NCI-H2081 (cell line): Measurements from ENCODE around the gene TOGARAM2.
"Not testable (repeated sequence)": the region's sequence is repeated elsewhere in the genome, so short reads cannot be mapped to it uniquely, and the experiment has no call there.

Source experiments
- DNase-seq, 2 experiments: peaks; one replicate each; lab custom pipeline; 2025; lab: John Stamatoyannopoulos, UW

TOGARAM2 gene

DNA sequence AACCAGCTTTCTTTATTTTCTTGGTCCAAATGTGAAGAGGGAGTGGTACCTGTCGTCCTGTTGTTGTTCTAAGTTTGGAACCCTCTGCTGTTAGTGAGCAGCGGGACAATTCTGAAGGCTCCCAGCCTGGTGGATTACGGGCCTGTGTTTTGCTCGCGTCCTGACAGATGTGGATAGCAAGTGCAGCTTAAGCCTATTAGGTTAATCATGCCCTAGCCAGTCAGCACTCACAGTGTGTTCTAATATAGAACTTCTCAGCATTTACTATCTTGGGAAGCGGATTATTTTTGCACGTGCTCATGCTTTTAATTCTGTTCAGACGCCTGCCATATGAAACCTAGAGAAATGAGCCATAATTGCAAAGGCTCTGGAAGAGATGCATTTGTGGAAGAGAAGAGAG is 93.3 kb downstream of the TOGARAM2 start, which contains the start of gene PCARE:
Gene PCARE, minus strand, starts transcription at position 113 of the 400 bp plus-strand sequence. CDS start 262 bp downstream, outside the sequence.
- DNase-seq, result no peak

DNA sequence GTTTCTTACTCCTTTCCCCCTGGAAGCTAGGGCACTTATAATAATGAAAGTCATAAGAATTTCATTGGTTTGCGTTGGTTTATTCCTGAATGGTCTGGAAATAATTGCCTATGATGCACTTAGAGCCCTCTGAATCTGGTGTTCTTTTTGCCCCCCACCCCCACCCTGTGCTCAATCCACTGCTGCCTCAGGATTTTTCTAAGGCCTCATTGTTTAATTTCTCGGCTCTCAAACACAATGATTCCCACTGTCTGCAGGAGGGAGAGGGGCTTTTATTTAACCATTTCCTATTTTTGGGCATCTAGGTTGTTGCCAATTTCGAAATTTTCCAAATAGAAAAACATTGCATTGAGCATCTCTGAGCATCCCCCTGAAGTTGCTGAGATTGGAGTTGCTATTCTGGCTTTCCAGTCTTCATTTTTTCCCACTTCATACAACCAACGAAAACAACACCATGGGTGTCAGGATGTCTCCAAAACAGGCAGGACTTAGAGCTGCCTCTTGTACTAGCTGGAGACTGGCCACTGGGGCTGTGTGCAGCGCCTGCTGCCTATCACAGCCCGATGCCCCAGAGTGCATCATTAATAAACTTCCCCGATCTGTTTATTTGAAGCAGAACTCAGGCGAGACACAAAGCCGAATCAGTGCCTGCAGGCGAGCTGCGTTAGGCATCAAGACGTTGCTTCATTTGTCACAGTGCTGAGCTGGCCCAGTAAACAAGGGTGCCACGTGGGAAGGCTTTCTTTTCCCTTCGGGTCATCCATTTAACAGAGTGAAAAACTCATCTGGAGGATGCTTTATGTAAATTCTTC is 95.0 kb downstream of the TOGARAM2 start:
- DNase-seq, result no peak

DNA sequence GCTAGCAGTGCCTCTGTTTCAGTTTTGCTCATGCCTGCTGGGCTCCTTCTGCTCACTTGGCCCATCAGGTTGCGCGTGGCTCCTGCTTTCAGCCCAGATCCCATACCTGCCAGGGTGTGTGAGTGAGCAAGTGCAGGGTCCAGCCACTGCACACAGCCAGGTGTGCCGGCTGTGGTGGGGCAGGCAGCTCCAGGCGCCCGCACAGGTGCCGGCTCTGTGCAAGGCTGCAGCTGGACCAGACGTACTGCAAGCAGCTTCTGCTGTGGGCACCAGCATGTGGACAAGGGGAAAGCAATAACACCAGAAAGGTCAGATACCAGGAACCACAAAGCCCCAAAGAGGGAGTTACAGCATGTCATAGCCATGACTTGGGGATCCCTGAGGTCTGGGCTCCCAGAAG is 98.8 kb downstream of the TOGARAM2 start:
- no peak for DNase-seq

DNA sequence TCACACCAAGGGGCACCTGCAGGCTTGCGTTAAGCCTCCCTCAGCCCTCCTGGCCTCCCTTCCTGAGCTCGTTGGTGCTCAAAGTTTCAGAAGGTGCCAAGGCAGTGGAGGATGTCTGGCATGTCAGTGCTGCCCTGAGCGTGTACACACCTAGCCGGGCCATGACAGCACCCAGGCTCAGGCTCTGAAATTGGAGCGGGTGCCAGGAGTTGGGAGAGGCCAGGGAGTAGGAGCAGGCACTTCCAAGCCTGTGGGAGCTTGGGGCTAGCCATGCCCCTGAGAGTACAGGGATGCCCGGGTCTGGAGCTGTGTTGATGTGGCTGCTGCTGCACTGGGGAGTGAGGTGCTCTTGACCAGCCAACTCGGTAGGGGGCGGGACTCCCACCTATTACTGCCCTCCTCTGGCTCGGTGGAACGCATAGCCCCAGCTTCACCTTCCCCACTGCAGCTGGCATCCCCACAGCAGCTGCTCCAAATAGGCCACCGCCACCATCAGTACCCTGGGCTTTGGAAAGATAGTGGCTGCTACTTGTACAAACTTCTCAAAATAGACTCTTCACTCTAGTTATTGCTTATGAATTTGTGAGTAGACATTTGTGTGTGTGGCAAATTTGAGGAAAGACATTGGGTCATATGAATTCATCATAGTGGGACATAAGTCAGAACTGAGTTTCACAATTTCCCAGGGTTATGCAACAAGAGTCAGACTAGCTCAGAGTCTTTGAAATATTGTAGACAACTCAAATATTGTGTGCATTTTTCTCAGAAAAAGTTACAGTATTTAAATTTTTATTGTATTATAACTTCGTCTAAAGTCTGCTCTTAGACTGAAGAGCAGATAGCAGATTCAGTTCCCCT is 100.0 kb downstream of the TOGARAM2 start:
- DNase-seq, result no peak

DNA sequence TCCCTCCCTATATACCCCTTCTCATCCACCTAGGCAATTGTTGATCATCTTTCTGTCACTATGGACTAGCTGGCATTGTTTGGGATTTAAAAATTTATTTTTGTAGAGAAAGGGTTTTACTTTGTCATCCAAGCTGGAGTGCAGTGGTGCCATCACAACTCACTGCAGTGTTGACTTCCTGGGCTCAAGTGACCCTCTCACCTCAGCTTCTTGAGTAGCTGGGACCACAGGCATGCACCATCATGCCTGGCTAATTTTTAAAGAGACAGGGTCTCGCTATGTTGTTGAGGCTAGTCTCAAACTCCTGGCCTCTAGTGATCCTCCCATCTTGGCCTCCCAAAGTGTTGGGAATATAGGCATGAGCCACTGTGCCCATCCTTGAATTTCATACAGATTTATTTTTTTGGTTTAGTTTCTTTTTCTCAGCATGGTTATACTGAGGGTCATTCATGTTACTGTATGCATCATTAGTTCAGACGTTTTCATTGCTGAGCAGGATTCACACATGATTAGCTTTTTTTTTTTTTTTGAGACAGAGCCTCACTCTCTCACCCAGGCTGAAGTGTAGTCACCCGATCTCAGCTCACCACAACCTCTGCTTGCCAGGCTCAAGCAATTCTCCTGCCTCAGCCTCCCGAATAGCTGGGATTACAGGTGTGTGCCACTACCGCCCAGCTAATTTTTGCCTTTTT is 101.9 kb downstream of the TOGARAM2 start:
- DNase-seq, result no peak

DNA sequence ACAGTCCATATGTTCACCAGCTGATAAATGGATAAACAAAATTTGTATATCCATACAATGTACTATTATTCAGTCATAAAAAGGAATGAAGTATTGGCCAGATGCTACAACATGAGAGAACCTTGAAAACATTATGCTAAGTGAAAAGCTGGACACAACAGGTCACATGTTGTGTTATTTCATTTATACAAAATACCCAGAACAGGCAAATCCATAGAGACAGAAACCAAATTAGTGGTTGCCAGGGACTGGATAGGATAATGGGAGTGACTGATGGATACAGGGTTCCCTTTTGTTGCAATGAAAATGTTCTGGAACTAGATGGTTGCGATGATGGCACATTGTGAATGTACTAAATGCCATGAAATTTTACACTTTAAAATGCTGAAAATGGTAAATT is 103.5 kb downstream of the TOGARAM2 start:
- DNase-seq, result no peak

DNA sequence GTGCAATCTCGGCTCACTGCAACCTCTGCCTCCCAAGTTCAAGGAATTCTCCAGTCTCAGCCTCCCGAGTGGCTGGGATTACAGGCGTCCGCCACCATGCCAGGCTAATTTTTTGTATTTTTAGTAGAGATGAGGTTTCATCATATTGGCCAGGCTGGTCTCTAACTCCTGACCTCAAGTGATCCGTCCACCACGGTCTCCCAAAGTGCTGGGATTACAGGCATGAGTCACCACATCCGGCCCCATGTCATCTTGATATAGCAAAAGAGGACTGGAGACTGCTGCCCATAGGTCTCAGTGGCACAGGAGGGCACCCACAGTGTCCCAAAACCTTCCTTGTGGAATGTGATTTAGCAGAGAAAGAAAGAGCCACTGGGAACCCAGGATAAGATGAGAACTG is 109.2 kb downstream of the TOGARAM2 start:
- not testable (repeated sequence) for DNase-seq

DNA sequence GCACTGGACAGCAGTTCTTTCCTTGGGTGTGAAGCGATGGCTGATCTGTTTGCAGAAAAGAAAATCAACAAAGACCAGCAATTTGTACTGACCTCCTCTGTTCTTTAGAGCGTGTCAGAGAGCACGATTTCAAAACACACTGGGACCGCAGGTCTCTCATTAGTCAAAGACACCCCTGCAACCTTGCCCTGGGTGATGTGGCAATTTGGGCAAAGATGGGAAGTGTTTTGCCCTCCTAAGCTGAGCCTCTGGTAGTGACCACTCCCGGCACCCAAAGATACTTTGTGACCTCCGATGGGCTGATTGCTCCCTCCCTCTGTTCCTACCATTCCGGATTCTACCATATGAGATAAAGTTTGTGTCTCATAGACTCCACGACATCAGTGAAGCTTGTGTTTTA is 115.9 kb downstream of the TOGARAM2 start:
- DNase-seq, result no peak

DNA sequence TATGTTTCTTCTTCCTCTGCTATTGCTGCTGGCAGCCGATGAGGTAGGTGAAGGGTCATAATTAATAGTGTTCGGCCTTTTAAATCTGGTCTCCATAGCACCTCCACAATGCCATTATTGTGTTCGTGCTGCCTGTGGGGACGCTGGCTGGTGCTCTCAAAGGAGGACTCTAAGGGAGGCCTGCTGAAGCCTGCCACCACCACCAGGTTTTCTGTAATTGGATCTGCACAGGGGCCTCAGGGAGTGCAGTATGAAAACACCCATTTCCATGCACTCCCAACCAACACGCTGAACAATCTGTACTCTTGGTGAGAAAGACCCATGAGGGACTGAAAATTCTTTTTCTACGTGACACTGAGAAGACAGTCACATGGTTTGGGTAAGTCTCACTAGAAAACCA is 116.5 kb downstream of the TOGARAM2 start:
- no peak for DNase-seq

DNA sequence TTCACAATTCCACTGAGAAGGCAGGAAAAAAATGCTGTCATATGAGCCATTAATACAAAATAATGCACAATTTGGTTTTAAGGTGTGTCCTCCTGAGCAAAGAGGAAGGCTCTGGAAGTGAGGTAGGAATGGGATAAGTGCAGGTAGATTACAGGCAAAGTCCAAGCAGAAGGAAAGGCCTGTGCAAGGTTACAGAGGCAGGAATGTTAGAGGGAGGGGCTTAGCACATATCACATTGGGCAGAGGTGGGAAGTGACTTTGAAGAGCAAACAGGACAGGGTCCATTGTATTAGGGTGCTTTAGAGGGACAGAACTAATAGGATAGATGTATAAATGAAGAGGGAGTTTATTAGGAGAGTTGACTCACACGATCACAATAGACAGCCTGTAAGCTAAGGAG is 119.5 kb downstream of the TOGARAM2 start:
- DNase-seq, result no peak
